ENCODE measurements around the gene SMYD3.

Gene SMYD3

GRCh38 chr1:246001837-246002230 is 505.2 kb downstream of the SMYD3 start:
- DNase-seq, result no peak

GRCh38 chr1:246001142-246001836 is 505.8 kb downstream of the SMYD3 start:
- DNase-seq, result peak; percentile 57

- no peak for DNase-seq
Observed at GRCh38 chr1:246000638-246001015, 506.5 kb downstream of the SMYD3 start.

GRCh38 chr1:245999697-246000637 is 507.1 kb downstream of the SMYD3 start:
- DNase-seq, result no peak

- no peak for DNase-seq
Observed at GRCh38 chr1:245997471-245998258, 509.4 kb downstream of the SMYD3 start.

GRCh38 chr1:245996811-245997210 is 510.3 kb downstream of the SMYD3 start:
- DNase-seq, result no peak

GRCh38 chr1:245995474-245995873 is 511.6 kb downstream of the SMYD3 start:
- DNase-seq, result no peak

- DNase-seq, result no peak
Observed at GRCh38 chr1:245991266-245991665, 515.8 kb downstream of the SMYD3 start.

GRCh38 chr1:245990315-245991022 is 516.6 kb downstream of the SMYD3 start:
- no peak for DNase-seq

- no peak for DNase-seq
Observed at GRCh38 chr1:245988393-245989078, 518.5 kb downstream of the SMYD3 start.

GRCh38 chr1:245987997-245988392 is 519.1 kb downstream of the SMYD3 start:
- no peak for DNase-seq

GRCh38 chr1:245987577-245987976 is 519.5 kb downstream of the SMYD3 start:
- DNase-seq, result no peak

GRCh38 chr1:245987219-245987545 is 519.9 kb downstream of the SMYD3 start:
- DNase-seq, result no peak

- DNase-seq, result peak; percentile 83
Observed at GRCh38 chr1:245986404-245987218, 520.5 kb downstream of the SMYD3 start.

GRCh38 chr1:245984390-245985155 is 522.5 kb downstream of the SMYD3 start:
- DNase-seq, result no peak

- DNase-seq, result no peak
Observed at GRCh38 chr1:245983294-245983967, 523.6 kb downstream of the SMYD3 start.

- no peak for DNase-seq
Observed at GRCh38 chr1:245979589-245979988, 527.5 kb downstream of the SMYD3 start.

GRCh38 chr1:245978915-245979314 is 528.2 kb downstream of the SMYD3 start:
- no peak for DNase-seq

GRCh38 chr1:245972476-245972875 is 534.6 kb downstream of the SMYD3 start:
- DNase-seq, result no peak

GRCh38 chr1:245971711-245972085 is 535.4 kb downstream of the SMYD3 start:
- DNase-seq, result peak; percentile 52

All from HCEC 1CT (cell line).